GM10266 (cell line): ENCODE results near the gene USP19.

Experiments used
- DNase-seq: peaks from one replicate; pipeline ENCODE4 v3.0.0; 2012; ENCODE audit errors: extremely low spot score
- CTCF ChIP-seq: IDR thresholded peaks from 2 replicates; pipeline ENCODE4 v1.5.1; 2012; ENCODE audit warnings: mild to moderate bottlenecking, low read depth; ENCODE audit not compliant: control insufficient read depth, insufficient read depth; ENCODE audit errors: missing control alignments

USP19 gene

GRCh38 chr3:49098910-49099630, 21.6 kb downstream of the USP19 start:
- DNase-seq, result no peak
- TF ChIP-seq CTCF, result no peak

DNA sequence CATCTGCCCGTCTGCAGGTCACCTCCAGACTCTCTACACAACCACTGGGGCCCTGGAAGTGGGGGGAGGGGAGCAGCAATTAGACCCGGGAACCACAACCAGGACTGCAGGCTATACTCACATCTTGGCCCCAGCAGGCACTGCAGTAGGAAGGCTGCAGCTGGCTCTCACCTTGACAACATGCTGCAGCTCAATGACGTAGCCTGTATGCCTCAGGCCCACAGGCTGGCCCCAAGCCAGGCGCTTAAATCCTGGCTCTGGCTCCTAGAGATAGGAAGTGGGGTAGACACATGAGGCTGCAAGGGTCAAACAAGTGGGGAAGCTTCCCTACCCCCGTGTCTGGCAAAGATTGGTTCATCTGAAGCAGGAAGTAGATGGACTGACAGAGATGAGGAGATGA, 22.2 kb downstream of the USP19 start:
- no peak for TF ChIP-seq CTCF
- DNase-seq, result no peak

- DNase-seq, result peak; percentile 95
- peak; percentile 63 for TF ChIP-seq CTCF
These were observed 26.5 kb downstream of the USP19 start, which contains the start of gene QRICH1 for GRCh38 chr3:49093853-49094767. TSS of gene QRICH1 (minus strand) at chr3:49094071. CDS start at chr3:49077017, 17,054 bp downstream.

GRCh38 chr3:49092938-49093852, 27.4 kb downstream of the USP19 start:
- no peak for TF ChIP-seq CTCF
- peak; percentile 81 for DNase-seq

DNA sequence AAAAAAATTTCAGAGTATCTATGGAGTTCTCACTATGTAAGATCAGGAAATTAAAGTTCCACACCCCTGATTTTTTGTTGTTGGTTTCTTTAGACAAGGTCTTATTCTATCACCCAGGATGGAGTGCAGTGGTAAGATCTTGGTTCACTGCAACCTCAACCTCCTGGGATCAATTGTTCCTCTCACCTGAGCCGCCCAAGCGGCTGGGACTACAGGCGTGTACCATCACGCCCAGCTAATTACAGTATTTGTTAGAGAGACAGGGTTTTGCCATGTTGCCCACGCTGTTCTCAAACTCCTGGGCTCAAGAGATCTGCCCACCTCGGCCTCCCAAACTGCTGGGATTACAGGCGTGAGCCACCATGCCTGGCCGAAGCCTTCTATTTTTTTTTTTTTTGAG, 39.2 kb downstream of the USP19 start:
- DNase-seq, result no peak
- no peak for TF ChIP-seq CTCF

DNA sequence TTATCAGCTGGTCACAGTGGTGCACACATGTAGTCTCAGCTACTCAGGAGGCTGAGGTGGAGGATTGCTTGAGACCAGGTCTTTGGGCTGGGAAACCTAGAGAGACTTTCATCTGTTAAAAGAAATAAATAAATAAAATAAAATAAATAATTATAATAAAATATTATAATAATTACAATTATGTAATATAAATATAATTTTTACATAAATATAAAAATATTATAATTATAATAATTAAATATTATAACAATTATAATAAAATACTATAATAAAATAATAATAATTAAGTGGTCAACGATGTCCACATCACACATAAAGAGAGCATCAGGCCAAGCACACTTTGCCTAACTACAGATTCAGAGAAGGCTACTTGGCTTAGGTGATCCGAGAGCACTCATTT, 41.4 kb downstream of the USP19 start:
- no peak for DNase-seq
- TF ChIP-seq CTCF, result no peak
